ENCODE data around the gene ROBO4.

The ROBO4 gene

DNA sequence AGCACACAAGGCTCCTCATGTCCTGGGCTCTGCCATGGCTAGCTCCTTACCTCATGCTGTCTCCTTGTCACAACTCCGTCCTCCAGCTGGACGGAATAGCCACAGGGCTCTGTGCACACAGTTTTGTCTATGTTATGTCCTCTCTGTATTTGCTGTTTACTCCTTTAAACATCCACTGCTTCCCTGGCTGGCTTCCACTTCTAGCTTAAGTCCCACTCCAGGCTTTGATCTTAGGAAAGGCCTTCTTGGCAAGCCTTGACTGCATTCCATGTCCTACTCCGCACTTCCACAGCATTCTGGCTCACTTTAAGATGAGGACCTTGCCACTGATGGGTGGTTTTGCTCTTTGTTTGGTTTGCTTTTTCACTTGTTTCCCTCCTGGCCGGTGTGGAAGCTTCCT lies 55.4 kb downstream of the ROBO4 start:
- H3K4me1 Mint-ChIP-seq (ENCODE audit: low read depth) = peaks cover 7% of the 10 kb centered on the region
- H3K4me3 Mint-ChIP-seq = no peak overlapping the region
- H3K27ac Mint-ChIP-seq = no peak overlapping the region

DNA sequence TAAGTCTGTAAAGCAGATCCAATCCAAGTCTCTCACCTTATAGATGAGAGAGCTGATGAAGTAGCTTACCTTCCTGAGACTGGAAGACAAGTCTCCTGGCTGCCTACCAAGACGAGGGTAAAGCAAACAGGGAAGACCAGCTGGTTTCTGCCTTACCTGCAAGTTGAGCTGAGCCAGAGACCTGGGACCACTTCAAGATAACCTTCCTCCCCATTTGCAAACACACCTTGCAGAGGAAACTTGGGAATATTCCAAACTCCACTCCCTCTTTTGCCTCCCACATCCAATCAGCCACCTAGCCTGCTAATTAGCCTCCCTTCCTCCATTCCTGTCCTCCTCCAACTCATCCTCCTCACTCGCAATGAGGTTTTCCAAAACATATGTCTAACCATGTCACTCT lies 55.8 kb downstream of the ROBO4 start:
- no peaks in the 10 kb centered on the region for H3K9me3 Mint-ChIP-seq
- H3K4me1 Mint-ChIP-seq (ENCODE audit: low read depth) = peaks cover 9% of the 10 kb centered on the region
- DNase-seq (ENCODE audit: low spot score) = no peak
- no peak overlapping the region for H3K4me3 Mint-ChIP-seq
- peaks cover 93% of the 10 kb centered on the region for H3K27me3 Mint-ChIP-seq (ENCODE audit: low read depth)
- no peak overlapping the region for H3K27ac Mint-ChIP-seq
- H3K36me3 Mint-ChIP-seq (ENCODE audit: low read depth) = no peaks in the 10 kb centered on the region

More for the DNA sequence above, 55.4 kb downstream of the ROBO4 start:
- no peak for DNase-seq (ENCODE audit: low spot score)
- H3K36me3 Mint-ChIP-seq (ENCODE audit: low read depth) = no peaks in the 10 kb centered on the region
- no peaks in the 10 kb centered on the region for H3K9me3 Mint-ChIP-seq
- H3K27me3 Mint-ChIP-seq (ENCODE audit: low read depth) = peaks cover 94% of the 10 kb centered on the region

DNA sequence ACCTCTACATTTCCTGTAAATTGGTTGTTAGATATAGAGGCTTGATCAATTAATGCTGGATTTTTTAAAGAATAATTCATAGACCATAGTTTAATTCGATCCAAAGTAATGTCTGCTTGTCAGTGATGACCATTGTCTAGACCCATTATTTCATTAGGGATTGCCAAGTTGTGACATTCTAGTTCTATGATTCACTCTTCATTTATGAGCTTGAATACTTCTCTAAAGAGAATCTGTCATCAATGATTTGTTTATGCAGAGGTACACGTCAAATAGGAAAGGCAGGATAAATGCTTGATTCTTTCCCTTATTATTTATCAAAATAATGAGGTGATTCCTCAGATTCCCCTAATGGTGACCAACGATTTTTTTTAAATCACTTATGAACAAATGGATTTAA lies 56.5 kb downstream of the ROBO4 start:
- Mint-ChIP-seq H3K4me1 (ENCODE audit: low read depth) (peaks cover 12% of the 10 kb centered on the region), H3K27ac (no peak overlapping the region), H3K27me3 (ENCODE audit: low read depth) (peaks cover 89% of the 10 kb centered on the region), H3K9me3 (no peaks in the 10 kb centered on the region), H3K36me3 (ENCODE audit: low read depth) (no peaks in the 10 kb centered on the region), H3K4me3 (no peak overlapping the region)
- no peak for DNase-seq (ENCODE audit: low spot score)

- Mint-ChIP-seq H3K4me3 (no peak overlapping the region), H3K9me3 (no peaks in the 10 kb centered on the region), H3K27ac (no peak overlapping the region), H3K27me3 (ENCODE audit: low read depth) (peaks cover 87% of the 10 kb centered on the region), H3K36me3 (ENCODE audit: low read depth) (no peaks in the 10 kb centered on the region), H3K4me1 (ENCODE audit: low read depth) (peaks cover 14% of the 10 kb centered on the region)
- DNase-seq (ENCODE audit: low spot score) = no peak
Observed at GRCh38 chr11:124840666-124841065, 57.0 kb downstream of the ROBO4 start.

GRCh38 chr11:124839972-124840621 lies 57.6 kb downstream of the ROBO4 start:
- Mint-ChIP-seq H3K4me3 (peak overlapping the region; percentile 44), H3K27me3 (ENCODE audit: low read depth) (peaks cover 85% of the 10 kb centered on the region), H3K36me3 (ENCODE audit: low read depth) (no peaks in the 10 kb centered on the region), H3K27ac (no peak overlapping the region), H3K9me3 (no peaks in the 10 kb centered on the region), H3K4me1 (ENCODE audit: low read depth) (peaks cover 14% of the 10 kb centered on the region)
- DNase-seq (ENCODE audit: low spot score) = no peak

GRCh38 chr11:124839128-124839971 lies 58.3 kb downstream of the ROBO4 start:
- peaks cover 80% of the 10 kb centered on the region for H3K27me3 Mint-ChIP-seq (ENCODE audit: low read depth)
- no peak for DNase-seq (ENCODE audit: low spot score)
- no peak overlapping the region for H3K4me3 Mint-ChIP-seq
- no peak overlapping the region for H3K27ac Mint-ChIP-seq
- H3K9me3 Mint-ChIP-seq = no peaks in the 10 kb centered on the region
- H3K36me3 Mint-ChIP-seq (ENCODE audit: low read depth) = no peaks in the 10 kb centered on the region
- H3K4me1 Mint-ChIP-seq (ENCODE audit: low read depth) = peaks cover 14% of the 10 kb centered on the region

DNA sequence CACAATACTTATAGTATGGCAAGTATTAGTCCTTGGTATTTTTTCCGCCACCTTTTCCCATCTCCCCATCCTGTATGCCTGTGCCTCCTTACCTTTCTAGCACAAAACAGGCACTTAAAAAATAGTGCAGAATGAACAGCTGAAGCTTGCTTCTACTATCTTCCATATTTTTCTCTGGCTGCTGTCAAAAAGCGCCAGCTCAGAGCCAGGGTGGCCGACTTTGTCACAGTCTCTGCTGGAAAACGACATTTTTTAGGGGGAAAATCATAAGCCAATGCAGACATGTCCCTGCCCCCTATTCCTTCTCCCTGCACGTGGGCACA lies 58.9 kb downstream of the ROBO4 start:
- DNase-seq (ENCODE audit: low spot score) = no peak
- H3K4me1 Mint-ChIP-seq (ENCODE audit: low read depth) = peaks cover 14% of the 10 kb centered on the region
- no peak overlapping the region for H3K27ac Mint-ChIP-seq
- H3K4me3 Mint-ChIP-seq = no peak overlapping the region
- H3K27me3 Mint-ChIP-seq (ENCODE audit: low read depth) = peaks cover 77% of the 10 kb centered on the region
- H3K36me3 Mint-ChIP-seq (ENCODE audit: low read depth) = no peaks in the 10 kb centered on the region
- no peaks in the 10 kb centered on the region for H3K9me3 Mint-ChIP-seq

- H3K4me1 Mint-ChIP-seq (ENCODE audit: low read depth) = peaks cover 14% of the 10 kb centered on the region
- H3K27me3 Mint-ChIP-seq (ENCODE audit: low read depth) = peaks cover 77% of the 10 kb centered on the region
- H3K36me3 Mint-ChIP-seq (ENCODE audit: low read depth) = no peaks in the 10 kb centered on the region
- DNase-seq (ENCODE audit: low spot score) = no peak
- H3K9me3 Mint-ChIP-seq = no peaks in the 10 kb centered on the region
- no peak overlapping the region for H3K27ac Mint-ChIP-seq
- no peak overlapping the region for H3K4me3 Mint-ChIP-seq
Observed at GRCh38 chr11:124837491-124837856, 60.2 kb downstream of the ROBO4 start.

GRCh38 chr11:124835918-124836317 lies 61.7 kb downstream of the ROBO4 start:
- no peak for DNase-seq (ENCODE audit: low spot score)
- Mint-ChIP-seq H3K27me3 (ENCODE audit: low read depth) (peaks cover 64% of the 10 kb centered on the region), H3K27ac (no peak overlapping the region), H3K4me1 (ENCODE audit: low read depth) (peaks cover 14% of the 10 kb centered on the region), H3K9me3 (no peaks in the 10 kb centered on the region), H3K4me3 (peak overlapping the region; percentile 73), H3K36me3 (ENCODE audit: low read depth) (no peaks in the 10 kb centered on the region)

DNA sequence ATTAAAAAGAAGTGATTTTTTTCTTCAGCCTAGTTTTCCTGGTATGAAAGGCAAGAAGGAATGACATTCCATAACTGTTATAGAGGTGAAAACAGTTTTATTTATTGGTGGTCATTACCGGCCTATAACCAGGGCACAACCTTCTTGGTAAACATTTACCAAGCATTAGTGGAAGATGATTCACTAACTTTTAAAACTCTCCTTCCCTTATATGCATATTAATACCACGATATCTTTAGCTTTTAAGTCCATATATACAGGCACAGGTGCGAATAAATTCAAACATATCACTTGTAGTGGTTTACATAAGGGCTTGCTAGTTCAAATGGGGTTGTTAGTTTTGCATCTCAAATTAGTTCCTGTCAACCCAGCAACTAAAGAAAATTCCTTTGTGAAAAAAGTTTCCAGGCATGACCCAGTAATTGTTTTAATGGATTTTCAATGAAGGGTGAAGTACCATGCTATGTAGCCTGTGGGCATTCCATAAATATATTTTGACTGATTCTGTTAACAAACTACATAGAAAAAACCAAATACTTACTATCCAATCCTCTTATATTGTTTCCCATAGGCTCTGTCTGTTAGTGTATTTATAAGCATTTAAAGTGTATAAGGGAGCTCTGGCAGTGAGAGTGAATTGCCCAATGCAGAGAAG lies 63.0 kb downstream of the ROBO4 start:
- H3K36me3 Mint-ChIP-seq (ENCODE audit: low read depth) = no peaks in the 10 kb centered on the region
- no peak overlapping the region for H3K27ac Mint-ChIP-seq
- peaks cover 51% of the 10 kb centered on the region for H3K27me3 Mint-ChIP-seq (ENCODE audit: low read depth)
- H3K9me3 Mint-ChIP-seq = no peaks in the 10 kb centered on the region
- DNase-seq (ENCODE audit: low spot score) = no peak
- peaks cover 7% of the 10 kb centered on the region for H3K4me1 Mint-ChIP-seq (ENCODE audit: low read depth)
- no peak overlapping the region for H3K4me3 Mint-ChIP-seq

Data from T-helper 2 cell treated with Interferon-gamma antibody and Interleukin-4, amounts not matched to agents 5 μg/mL and 100 μg/mL, for 36 hours (primary cell).